ENCODE results near the gene NEBL. TPM values are rescaled to one million over a fixed set of nuclear protein-coding genes. Genes with fewer than 3 reads are reported as not detected.
A peak's percentile ranks its signal among the peaks of the same experiment; 100 is the strongest.

NEBL gene
- total RNA-seq, 1 donor from 2014 or later: 0.74 TPM

DNA sequence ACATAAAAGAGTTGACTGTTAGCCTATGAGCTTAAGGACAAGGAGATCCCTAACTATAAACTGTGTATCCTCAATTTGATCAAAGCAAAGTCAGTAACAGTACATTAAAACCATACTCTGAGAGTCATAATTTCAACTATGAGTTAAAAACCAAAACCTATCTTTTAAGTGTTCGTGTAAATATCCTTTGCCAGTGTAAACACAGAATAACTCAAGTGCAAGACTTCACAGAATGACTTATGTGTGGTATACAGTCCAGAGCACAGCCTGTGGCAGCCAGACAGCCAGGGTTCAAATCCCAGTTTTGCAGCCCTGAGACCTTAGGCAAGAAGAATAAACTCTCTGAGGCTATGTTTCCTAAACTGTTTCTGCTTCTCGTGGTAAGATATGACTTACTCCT, 30.3 kb upstream of the NEBL start:
- no peak for DNase-seq
- Mint-ChIP-seq H3K9me3 (ENCODE audit: unreplicated experiment) (peaks cover 5% of the 10 kb centered on the region), H3K36me3 (ENCODE audit: unreplicated experiment) (no peaks in the 10 kb centered on the region), H3K4me3 (ENCODE audit: unreplicated experiment) (no peak overlapping the region), H3K27ac (ENCODE audit: unreplicated experiment) (no peak overlapping the region), H3K4me1 (ENCODE audit: low read depth, unreplicated experiment) (peaks cover 10% of the 10 kb centered on the region), H3K27me3 (ENCODE audit: unreplicated experiment) (no peaks in the 10 kb centered on the region)
- TF ChIP-seq CTCF (IDR thresholded peaks at IDR 0.05; ENCODE audit: partially characterized antibody, unreplicated experiment): no peak

DNA sequence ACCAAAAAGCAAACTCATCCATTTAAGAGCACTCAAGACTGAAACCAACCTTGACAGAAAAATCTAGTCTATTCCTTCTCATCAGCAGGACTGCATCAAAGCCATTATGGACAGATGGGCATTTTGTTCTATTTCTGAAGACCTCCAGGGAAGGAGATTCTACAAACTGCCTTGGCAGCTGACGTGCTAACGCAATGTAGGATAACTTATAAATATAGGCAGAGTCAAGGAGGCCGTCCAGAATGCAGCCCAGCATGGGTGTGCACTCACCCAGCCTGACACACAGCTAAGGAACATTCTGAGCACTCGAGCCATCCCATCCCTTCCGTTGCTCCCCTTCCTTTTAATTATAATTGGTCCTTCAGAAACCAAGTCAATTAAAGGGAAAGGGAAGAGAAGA, 25.3 kb upstream of the NEBL start:
- Mint-ChIP-seq H3K4me1 (ENCODE audit: low read depth, unreplicated experiment) (peaks cover 17% of the 10 kb centered on the region), H3K27me3 (ENCODE audit: unreplicated experiment) (no peaks in the 10 kb centered on the region), H3K9me3 (ENCODE audit: unreplicated experiment) (peaks cover 3% of the 10 kb centered on the region), H3K4me3 (ENCODE audit: unreplicated experiment) (no peak overlapping the region), H3K27ac (ENCODE audit: unreplicated experiment) (peak overlapping the region; percentile 57), H3K36me3 (ENCODE audit: unreplicated experiment) (no peaks in the 10 kb centered on the region)
- no peak for TF ChIP-seq CTCF (IDR thresholded peaks at IDR 0.05; ENCODE audit: partially characterized antibody, unreplicated experiment)
- no peak for DNase-seq

DNA sequence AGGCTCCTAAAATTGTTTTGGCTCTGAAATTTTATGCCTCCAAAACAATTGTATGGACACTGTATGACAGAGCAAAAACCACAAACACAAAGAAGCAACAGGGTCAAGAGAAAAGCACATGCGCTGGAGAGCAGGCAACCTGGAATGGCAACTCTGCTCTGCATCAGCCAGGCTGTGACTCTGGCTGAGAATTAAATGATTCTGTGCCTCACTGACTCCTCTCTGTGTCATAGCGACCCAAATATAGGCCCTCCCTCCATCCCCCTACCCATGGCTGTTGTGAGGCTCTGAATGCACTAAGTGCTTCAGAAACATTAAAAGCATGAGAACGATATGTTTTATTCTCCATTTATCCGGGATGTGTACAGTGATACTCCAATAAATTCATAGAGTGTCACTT, 24.9 kb upstream of the NEBL start:
- DNase-seq: no peak
- Mint-ChIP-seq H3K36me3 (ENCODE audit: unreplicated experiment) (no peaks in the 10 kb centered on the region), H3K4me3 (ENCODE audit: unreplicated experiment) (no peak overlapping the region), H3K27ac (ENCODE audit: unreplicated experiment) (peak overlapping the region; percentile 1), H3K27me3 (ENCODE audit: unreplicated experiment) (no peaks in the 10 kb centered on the region), H3K4me1 (ENCODE audit: low read depth, unreplicated experiment) (peaks cover 17% of the 10 kb centered on the region), H3K9me3 (ENCODE audit: unreplicated experiment) (peaks cover 3% of the 10 kb centered on the region)
- no peak for TF ChIP-seq CTCF (IDR thresholded peaks at IDR 0.05; ENCODE audit: partially characterized antibody, unreplicated experiment)

DNA sequence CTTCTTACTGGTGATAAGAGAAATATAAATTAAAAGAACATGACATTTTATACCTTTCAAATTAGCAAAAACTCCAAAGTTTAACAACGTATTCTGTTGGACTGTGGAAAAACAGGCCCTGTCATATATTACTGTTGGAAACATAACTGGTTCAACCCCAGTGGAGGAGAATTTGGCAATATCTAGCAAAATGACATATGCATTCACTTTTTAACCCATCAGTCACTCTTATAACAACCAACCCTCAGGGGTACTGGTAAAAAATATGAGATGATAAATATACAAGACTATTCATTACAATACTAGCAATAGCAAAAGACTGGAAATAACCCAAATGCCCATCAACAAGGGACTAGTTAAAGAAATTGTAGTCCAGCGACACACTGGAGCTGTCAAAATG, 22.9 kb upstream of the NEBL start:
- peaks cover 3% of the 10 kb centered on the region for H3K9me3 Mint-ChIP-seq (ENCODE audit: unreplicated experiment)
- H3K4me1 Mint-ChIP-seq (ENCODE audit: low read depth, unreplicated experiment): peaks cover 10% of the 10 kb centered on the region
- H3K27me3 Mint-ChIP-seq (ENCODE audit: unreplicated experiment): no peaks in the 10 kb centered on the region
- no peaks in the 10 kb centered on the region for H3K36me3 Mint-ChIP-seq (ENCODE audit: unreplicated experiment)
- no peak overlapping the region for H3K27ac Mint-ChIP-seq (ENCODE audit: unreplicated experiment)
- no peak for DNase-seq
- no peak overlapping the region for H3K4me3 Mint-ChIP-seq (ENCODE audit: unreplicated experiment)
- no peak for TF ChIP-seq CTCF (IDR thresholded peaks at IDR 0.05; ENCODE audit: partially characterized antibody, unreplicated experiment)

GRCh38 chr10:20919481-20919880, 22.4 kb upstream of the NEBL start:
- Mint-ChIP-seq H3K36me3 (ENCODE audit: unreplicated experiment) (no peaks in the 10 kb centered on the region), H3K4me1 (ENCODE audit: low read depth, unreplicated experiment) (peaks cover 10% of the 10 kb centered on the region), H3K27me3 (ENCODE audit: unreplicated experiment) (no peaks in the 10 kb centered on the region), H3K4me3 (ENCODE audit: unreplicated experiment) (no peak overlapping the region), H3K9me3 (ENCODE audit: unreplicated experiment) (peaks cover 3% of the 10 kb centered on the region), H3K27ac (ENCODE audit: unreplicated experiment) (no peak overlapping the region)
- TF ChIP-seq CTCF (IDR thresholded peaks at IDR 0.05; ENCODE audit: partially characterized antibody, unreplicated experiment): no peak
- DNase-seq: no peak

Measured in glutamatergic neuron (in vitro differentiated cells).